WERI-Rb-1 (cell line): ENCODE results near the gene HMGCS2.

Experiments
- DNase-seq: peaks from one replicate; pipeline ENCODE4 v3.0.0-alpha.2; 2020
- H3K27ac ChIP-seq: fragments of 250-450 bp; sonication (Bioruptor Pico); 2 replicates; pipeline ENCODE4 v1.5.1; 2020; ENCODE audit warnings: mild to moderate bottlenecking, moderate library complexity
- H3K27me3 ChIP-seq: fragments of 250-450 bp; sonication (Bioruptor Pico); 2 replicates; pipeline ENCODE4 v1.5.1; 2021; ENCODE audit warnings: mild to moderate bottlenecking, low read depth, moderate library complexity; ENCODE audit not compliant: insufficient read depth, severe bottlenecking
- H3K36me3 ChIP-seq: fragments of 250-450 bp; sonication (Bioruptor Pico); 2 replicates; pipeline ENCODE4 v1.5.1; 2020; ENCODE audit warnings: mild to moderate bottlenecking, moderate library complexity
- H3K4me3 ChIP-seq: 2 replicates; pipeline ENCODE4 v1.5.1; 2011; ENCODE audit warnings: low read depth, mild to moderate bottlenecking, control low read depth, low read length
- H3K9me3 ChIP-seq: fragments of 250-450 bp; sonication (Bioruptor Pico); 2 replicates; pipeline ENCODE4 v1.5.1; 2021; ENCODE audit warnings: mild to moderate bottlenecking, moderate library complexity; ENCODE audit not compliant: severe bottlenecking
- CTCF ChIP-seq: IDR thresholded peaks from 2 replicates; pipeline ENCODE4 v1.5.1; 2011; ENCODE audit warnings: low read depth, mild to moderate bottlenecking, control low read depth, inconsistent platforms, low read length

The HMGCS2 gene

GRCh38 chr1:119795261-119796200, 26.8 kb upstream of the HMGCS2 start:
- no peak overlapping the region for H3K27ac ChIP-seq
- no peaks in the 10 kb centered on the region for H3K27me3 ChIP-seq
- no peaks in the 10 kb centered on the region for H3K36me3 ChIP-seq
- TF ChIP-seq CTCF: no peak
- H3K4me3 ChIP-seq: no peak overlapping the region
- H3K9me3 ChIP-seq: no peaks in the 10 kb centered on the region
- no peak for DNase-seq

DNA sequence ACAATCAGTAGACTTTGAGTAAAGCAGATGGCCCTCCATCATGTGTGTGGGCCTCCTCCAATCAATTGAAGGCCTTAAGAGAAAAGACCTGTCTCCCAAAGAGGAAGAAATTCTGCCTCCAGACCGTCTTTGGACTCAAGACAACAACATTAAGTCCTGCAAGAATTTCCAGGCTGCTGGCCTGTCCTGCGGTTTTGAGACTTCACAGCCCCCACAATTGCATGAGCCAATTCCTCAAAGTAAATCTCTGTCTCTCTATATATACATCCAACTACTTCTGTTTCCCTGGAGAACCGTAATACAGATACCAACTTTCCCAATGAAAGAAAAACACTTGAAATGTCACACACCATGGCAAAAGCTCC, 26.2 kb upstream of the HMGCS2 start:
- H3K27ac ChIP-seq: no peak overlapping the region
- no peak overlapping the region for H3K4me3 ChIP-seq
- TF ChIP-seq CTCF: no peak
- H3K9me3 ChIP-seq: no peaks in the 10 kb centered on the region
- H3K36me3 ChIP-seq: no peaks in the 10 kb centered on the region
- no peaks in the 10 kb centered on the region for H3K27me3 ChIP-seq
- no peak for DNase-seq

DNA sequence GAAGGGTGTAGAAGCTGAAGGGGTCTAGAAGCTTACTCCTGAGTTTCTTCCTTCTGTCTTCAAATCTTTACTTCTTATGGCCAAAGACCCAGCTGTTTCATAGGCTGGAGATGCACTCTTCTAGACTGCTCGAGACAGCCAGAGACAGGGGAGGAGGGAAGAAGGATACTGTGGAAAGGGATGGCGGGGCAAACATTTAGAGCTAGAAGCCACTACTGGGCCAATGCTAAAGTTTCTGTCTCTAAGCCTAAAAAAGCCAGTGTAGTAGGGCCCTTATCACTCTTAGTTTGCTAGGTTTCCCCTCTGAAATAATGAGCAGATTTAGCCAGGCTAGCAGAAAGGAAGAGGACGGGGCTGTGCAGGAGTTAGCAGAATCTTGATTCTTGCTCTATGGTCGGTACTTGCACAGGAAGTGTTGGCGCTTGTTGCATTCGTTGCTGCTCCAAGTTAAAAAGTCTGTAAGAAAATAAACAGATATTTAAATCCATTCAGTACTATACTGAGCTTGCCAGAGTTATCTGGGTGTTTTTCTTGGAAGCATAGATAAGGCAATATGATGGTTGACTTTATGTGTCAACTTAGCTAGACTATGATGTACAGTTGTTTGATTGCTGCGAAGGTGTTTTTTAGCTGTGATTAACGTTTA, 25.6 kb upstream of the HMGCS2 start:
- no peak overlapping the region for H3K27ac ChIP-seq
- no peaks in the 10 kb centered on the region for H3K36me3 ChIP-seq
- H3K27me3 ChIP-seq: no peaks in the 10 kb centered on the region
- DNase-seq: no peak
- H3K4me3 ChIP-seq: no peak overlapping the region
- TF ChIP-seq CTCF: no peak
- H3K9me3 ChIP-seq: no peaks in the 10 kb centered on the region

DNA sequence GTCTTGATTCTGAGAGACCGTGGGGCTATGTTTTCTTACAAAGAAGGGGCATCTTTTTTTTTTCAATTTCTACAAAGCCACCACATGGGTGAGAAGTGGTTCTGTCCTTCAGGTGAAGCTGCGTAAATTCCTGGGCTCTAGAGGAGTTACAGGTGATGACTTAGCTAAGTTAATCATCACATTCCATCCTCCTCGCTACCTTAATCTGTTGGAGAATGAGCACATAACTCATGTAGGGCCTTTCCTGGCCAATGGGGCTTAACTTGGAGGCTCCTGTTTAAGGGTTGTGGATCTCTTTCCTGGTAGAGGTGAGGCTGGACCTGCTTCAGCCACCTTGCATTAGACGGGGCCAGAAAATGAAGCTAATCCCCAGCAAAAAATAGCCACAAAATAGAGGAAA, 22.7 kb upstream of the HMGCS2 start:
- Histone ChIP-seq H3K27ac (no peak overlapping the region), H3K27me3 (no peaks in the 10 kb centered on the region), H3K36me3 (no peaks in the 10 kb centered on the region), H3K4me3 (no peak overlapping the region), H3K9me3 (no peaks in the 10 kb centered on the region)
- TF ChIP-seq CTCF: no peak
- no peak for DNase-seq

GRCh38 chr1:119790451-119791198, 21.9 kb upstream of the HMGCS2 start:
- Histone ChIP-seq H3K4me3 (no peak overlapping the region), H3K36me3 (no peaks in the 10 kb centered on the region), H3K9me3 (no peaks in the 10 kb centered on the region), H3K27ac (no peak overlapping the region), H3K27me3 (no peaks in the 10 kb centered on the region)
- no peak for TF ChIP-seq CTCF
- DNase-seq: no peak
